GM12872 (cell line): ENCODE data around the gene PHACTR1.

Experiments used
- CTCF ChIP-seq: IDR thresholded peaks from 3 replicates; pipeline ENCODE4 v1.5.1; 2011; ENCODE audit warnings: low read depth, mild to moderate bottlenecking, low read length, moderate library complexity; ENCODE audit not compliant: insufficient read depth

Gene PHACTR1

GRCh38 chr6:13098006-13098405 is 381.4 kb downstream of the PHACTR1 start:
- no peak for TF ChIP-seq CTCF

GRCh38 chr6:13098793-13099570 is 382.4 kb downstream of the PHACTR1 start:
- no peak for TF ChIP-seq CTCF

GRCh38 chr6:13099771-13100170 is 383.2 kb downstream of the PHACTR1 start:
- peak; percentile 31; the same call in 1 of the 3 replicates for TF ChIP-seq CTCF

GRCh38 chr6:13101409-13101808 is 384.8 kb downstream of the PHACTR1 start:
- no peak for TF ChIP-seq CTCF

- TF ChIP-seq CTCF, result no peak
Observed at GRCh38 chr6:13101985-13102384, 385.4 kb downstream of the PHACTR1 start.

GRCh38 chr6:13103169-13103568 is 386.6 kb downstream of the PHACTR1 start:
- no peak for TF ChIP-seq CTCF

- no peak for TF ChIP-seq CTCF
Observed at GRCh38 chr6:13105139-13105538, 388.6 kb downstream of the PHACTR1 start.
